ENCODE results near the gene SLC25A48.

Gene SLC25A48, protein sequence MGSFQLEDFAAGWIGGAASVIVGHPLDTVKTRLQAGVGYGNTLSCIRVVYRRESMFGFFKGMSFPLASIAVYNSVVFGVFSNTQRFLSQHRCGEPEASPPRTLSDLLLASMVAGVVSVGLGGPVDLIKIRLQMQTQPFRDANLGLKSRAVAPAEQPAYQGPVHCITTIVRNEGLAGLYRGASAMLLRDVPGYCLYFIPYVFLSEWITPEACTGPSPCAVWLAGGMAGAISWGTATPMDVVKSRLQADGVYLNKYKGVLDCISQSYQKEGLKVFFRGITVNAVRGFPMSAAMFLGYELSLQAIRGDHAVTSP

DNA sequence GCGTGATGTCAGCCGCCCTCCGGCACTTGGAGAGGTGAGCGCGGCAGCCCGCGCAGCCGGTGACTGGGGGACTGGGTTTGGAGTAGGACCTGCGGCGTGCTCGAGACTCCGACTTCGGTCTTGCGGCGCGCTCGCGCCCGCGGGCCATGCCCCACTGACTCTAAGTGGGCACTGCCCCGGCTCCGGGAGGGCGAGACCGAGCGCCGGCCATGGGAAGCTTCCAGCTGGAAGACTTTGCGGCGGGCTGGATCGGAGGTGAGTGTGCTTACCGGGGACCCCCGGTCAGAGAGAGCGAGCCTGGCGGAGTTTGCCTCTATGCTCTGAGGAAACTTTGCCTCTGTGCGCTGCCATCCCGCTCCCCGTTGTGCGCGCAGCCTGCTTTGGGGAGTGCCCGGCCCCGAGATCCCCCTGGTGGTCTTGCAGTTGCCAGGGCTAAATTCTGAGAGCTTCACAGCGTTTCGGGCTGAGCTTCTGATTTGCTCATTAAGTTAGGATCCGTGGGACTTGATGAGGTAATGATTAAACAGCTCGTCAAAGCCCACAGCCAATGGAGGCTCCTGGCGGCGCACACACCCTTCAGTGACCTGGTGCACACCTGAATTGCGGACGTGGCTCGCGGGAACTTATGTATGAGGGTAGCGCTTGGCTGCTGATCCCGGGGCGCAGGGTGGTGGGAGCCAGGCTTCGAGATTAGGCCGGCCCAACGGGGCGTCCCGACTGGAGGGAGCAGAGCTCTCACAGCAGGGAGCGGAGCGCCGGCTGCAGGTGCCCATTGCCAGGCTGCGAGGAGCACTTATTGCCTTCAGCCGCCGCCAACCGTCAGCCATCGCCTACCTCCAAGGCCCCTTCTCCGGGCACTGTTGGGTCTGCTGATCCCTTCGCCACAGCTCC is at the start of gene SLC25A48:
Gene SLC25A48 (plus strand): TSS at position 25 of the 891 bp plus-strand sequence. CDS start 185 bp downstream, at position 210.
- no peak within 1 kb of the TSS for H3K27ac ChIP-seq

DNA sequence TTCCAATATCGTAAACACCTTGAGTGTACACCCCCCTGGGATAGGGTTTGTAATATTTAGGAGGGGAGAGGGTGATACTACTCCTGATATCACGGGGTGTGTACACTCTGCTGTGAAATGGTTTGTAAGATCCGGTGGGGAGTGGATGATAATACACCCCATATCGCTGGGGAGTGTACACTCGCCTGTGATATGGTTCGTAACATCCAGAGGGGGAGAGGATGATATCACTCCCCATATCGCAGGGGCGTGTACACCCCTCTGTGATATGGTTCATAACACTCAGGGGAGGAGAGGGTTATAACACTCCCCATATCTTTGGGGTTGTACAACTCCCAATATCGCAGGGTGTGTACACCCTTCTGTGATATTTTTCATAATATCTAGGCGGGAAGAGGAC is 33.8 kb upstream of the SLC25A48 start:
- H3K27ac ChIP-seq = no peak overlapping the region
- TF ChIP-seq ZFX (IDR thresholded peaks at IDR 0.05; ENCODE audit: borderline replicate concordance) = no peak
- TF ChIP-seq, protein P1, sequence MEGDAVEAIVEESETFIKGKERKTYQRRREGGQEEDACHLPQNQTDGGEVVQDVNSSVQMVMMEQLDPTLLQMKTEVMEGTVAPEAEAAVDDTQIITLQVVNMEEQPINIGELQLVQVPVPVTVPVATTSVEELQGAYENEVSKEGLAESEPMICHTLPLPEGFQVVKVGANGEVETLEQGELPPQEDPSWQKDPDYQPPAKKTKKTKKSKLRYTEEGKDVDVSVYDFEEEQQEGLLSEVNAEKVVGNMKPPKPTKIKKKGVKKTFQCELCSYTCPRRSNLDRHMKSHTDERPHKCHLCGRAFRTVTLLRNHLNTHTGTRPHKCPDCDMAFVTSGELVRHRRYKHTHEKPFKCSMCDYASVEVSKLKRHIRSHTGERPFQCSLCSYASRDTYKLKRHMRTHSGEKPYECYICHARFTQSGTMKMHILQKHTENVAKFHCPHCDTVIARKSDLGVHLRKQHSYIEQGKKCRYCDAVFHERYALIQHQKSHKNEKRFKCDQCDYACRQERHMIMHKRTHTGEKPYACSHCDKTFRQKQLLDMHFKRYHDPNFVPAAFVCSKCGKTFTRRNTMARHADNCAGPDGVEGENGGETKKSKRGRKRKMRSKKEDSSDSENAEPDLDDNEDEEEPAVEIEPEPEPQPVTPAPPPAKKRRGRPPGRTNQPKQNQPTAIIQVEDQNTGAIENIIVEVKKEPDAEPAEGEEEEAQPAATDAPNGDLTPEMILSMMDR (IDR thresholded peaks at IDR 0.05) = no peak

More for the DNA sequence above, at the start of gene SLC25A48:
- TF ChIP-seq ZFX (IDR thresholded peaks at IDR 0.05; ENCODE audit: borderline replicate concordance) = no peak
- TF ChIP-seq, protein P1 (IDR thresholded peaks at IDR 0.05) = peak; percentile 81

DNA sequence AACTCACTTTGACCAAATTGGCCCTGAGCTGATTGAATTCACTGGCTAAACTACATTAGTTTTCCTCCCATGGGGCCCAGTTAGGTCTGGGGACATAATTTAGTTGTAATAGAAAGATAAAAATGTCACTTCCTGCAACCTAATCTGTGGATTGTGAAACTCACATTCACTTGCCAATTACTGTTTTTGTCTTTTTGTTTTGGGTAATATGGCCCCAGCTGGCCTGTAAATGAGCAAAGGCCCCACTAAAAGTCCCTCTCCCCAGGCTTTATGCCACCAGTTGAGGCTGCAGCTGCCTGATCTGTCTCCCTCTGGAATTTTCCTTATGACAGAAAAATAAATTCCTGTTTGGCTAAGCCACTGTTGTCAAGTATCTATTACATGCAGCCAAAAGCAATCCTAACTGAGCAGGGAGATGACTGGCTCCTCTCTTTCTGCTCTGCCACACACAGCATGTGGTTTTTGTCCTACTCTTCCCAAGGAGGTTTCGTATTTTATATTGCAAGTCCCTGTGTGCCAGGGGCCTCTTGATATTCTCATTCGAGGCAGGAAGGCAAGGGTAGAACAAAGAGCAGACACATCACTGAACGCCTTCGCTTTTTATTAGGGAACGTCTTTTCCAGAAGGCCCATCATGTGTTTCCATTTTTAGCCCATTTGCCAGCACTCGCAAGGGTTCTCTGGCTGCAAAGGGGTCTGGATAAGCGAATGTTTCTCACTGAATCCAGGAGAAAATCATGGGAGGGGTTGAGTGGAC is 24.1 kb upstream of the SLC25A48 start:
- TF ChIP-seq, protein P1 (IDR thresholded peaks at IDR 0.05) = no peak
- TF ChIP-seq ZFX (IDR thresholded peaks at IDR 0.05; ENCODE audit: borderline replicate concordance) = no peak
- H3K27ac ChIP-seq = no peak overlapping the region

DNA sequence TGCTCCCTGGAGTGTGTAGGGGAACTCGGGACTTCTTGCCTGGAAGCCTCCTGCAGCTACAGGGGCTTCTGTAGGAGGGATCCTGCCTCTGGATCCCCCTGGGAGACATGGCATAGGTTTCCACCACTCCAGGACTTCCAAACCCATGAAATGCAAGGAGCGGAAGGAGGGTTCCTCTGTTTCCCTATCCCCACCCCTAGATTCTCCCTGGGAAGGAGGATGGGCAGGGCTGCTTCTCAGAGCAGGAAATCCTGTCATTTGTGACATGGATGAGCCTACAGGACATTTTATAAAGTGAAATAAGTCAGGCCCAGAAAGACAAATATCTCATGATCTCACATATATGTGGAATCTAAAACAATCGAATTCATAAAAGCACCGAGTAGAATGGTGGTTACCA is 23.5 kb upstream of the SLC25A48 start:
- H3K27ac ChIP-seq = no peak overlapping the region
- TF ChIP-seq ZFX (IDR thresholded peaks at IDR 0.05; ENCODE audit: borderline replicate concordance) = no peak
- TF ChIP-seq, protein P1 (IDR thresholded peaks at IDR 0.05) = no peak

DNA sequence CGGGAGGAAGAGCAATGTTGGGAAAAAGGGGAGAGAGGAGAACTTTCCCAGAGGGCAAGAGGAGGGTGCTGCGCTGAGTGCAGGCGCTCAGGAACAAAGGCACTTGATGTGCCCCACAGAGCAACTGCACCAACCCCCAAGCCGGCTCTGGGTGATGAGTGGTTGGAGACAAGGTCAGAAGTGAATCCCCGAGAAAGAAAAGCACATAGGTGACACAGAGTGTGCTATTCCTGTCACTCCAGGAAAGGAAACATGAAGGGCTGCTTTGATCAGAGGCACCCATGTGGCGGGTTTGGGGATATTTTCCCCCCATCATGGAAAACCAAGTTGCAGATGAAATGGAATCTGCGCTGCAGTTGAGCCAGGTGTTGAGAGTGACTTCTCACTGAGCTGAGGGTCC is 20.7 kb upstream of the SLC25A48 start:
- no peak overlapping the region for H3K27ac ChIP-seq
- TF ChIP-seq, protein P1 (IDR thresholded peaks at IDR 0.05) = no peak
- no peak for TF ChIP-seq ZFX (IDR thresholded peaks at IDR 0.05; ENCODE audit: borderline replicate concordance)

DNA sequence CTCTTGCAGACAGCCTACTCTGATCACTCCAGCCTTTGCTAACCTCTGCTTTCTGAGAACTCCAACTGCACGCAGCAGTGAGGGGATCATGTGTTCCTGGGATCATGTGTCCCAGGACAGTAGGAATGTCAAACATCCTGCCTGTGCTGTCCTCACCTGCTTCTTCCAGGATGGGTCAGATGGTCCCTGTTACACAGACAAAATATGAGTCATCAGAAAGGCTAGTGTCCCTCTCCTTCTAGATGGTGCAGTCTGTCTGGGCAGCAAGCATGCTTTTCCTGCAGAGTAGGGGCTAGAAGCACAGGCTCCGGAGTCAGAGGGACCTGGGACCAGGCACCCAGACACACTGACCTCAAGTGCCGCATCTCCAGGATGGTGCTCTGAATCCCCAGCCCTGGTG is 20.1 kb upstream of the SLC25A48 start:
- TF ChIP-seq, protein P1 (IDR thresholded peaks at IDR 0.05) = no peak
- TF ChIP-seq ZFX (IDR thresholded peaks at IDR 0.05; ENCODE audit: borderline replicate concordance) = no peak
- H3K27ac ChIP-seq = no peak overlapping the region

Measured in 22Rv1 (cell line).